ENCODE measurements around the gene SNAPC5.
A peak's percentile ranks its signal among the peaks of the same experiment; 100 is the strongest.

SNAPC5 gene

GRCh38 chr15:66456211-66456610 is 41.4 kb downstream of the SNAPC5 start:
- DNase-seq (ENCODE audit: low spot score): no peak

GRCh38 chr15:66454143-66454542 is 43.4 kb downstream of the SNAPC5 start:
- no peak for DNase-seq (ENCODE audit: low spot score)

GRCh38 chr15:66452971-66453580 is 44.5 kb downstream of the SNAPC5 start:
- peak; percentile 38 for DNase-seq (ENCODE audit: low spot score)

- no peak for DNase-seq (ENCODE audit: low spot score)
These were observed 45.1 kb downstream of the SNAPC5 start for GRCh38 chr15:66452420-66452819.
